ENCODE data around the gene RPA4. TPM values are rescaled to one million over a fixed set of nuclear protein-coding genes. Genes with fewer than 3 reads are reported as not detected.
"Not testable (repeated sequence)": the region's sequence is repeated elsewhere in the genome, so short reads cannot be mapped to it uniquely, and the experiment has no call there.

The RPA4 gene
- 3.8 TPM for total RNA-seq

DNA sequence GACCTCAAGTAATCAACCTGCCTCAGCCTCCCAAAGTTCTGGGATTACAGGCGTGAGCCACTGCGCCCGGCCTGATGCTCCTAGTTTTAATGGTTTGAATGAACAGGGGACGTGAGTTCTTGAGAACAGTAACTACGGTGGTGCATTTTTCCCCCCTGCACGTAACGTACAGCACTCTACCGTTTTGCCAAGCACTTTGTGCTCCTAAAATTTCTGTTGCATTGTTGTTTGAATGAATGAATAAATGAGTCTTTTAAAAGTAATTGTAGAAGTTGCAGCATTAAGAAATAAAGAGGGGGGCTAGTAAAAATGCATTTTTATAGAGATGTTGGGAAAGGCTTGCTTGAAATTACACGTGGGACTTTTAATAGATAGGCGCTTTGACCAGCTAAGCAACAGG lies at the start of gene RPA4:
Gene RPA4 (plus strand): TSS at position 301 of the 400 bp plus-strand sequence. CDS start 403 bp downstream, outside the sequence.
- DNase-seq, result no peak

DNA sequence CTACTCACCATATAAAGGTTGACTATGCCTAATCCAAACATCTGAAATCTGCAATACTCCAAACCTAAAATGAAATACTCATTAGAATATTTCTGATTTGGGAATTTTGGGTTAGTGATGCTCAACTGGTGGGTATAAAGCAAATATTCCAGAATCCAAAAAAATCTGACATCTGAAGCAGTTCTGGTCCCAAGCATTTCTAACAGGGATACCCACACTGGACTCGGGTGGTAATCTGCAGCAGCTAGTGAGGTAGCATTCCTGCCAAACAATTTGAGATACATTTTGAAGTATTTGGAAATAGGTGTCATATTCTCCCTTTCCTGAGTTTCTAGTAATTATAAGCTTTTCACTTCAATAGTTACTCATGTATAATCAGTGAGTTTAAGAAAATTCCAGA lies 49.6 kb upstream of the RPA4 start:
- no peak for DNase-seq

DNA sequence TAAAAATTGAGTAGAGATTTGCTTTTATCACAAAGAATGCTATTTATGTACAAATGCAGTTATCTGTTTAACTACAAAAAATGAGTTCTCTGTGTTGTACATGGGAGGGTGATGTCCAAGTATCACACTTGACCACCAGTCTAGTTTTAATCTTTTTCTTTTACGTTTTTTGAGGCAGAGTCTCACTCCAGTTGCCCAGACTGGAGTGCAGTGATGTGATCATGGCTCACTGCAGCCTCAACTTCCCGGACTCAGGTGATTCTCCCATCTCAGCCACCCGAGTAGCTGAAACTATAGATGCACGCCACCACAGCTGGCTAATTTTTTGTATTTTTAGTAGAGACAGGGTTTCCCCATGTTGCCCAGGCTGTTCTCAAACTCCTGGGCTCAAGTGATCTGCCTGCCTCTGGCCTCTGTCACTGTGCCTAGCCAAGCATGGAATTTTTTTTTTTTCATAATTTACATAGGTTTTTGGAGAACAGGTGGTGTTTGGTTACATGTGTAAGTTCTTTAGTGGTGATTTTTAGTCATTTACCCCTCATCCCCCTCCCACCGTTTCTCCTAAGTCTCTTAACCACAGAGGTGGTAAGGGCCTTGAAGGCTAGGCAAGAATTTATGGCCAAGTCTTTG lies 47.9 kb upstream of the RPA4 start:
- DNase-seq, result no peak

DNA sequence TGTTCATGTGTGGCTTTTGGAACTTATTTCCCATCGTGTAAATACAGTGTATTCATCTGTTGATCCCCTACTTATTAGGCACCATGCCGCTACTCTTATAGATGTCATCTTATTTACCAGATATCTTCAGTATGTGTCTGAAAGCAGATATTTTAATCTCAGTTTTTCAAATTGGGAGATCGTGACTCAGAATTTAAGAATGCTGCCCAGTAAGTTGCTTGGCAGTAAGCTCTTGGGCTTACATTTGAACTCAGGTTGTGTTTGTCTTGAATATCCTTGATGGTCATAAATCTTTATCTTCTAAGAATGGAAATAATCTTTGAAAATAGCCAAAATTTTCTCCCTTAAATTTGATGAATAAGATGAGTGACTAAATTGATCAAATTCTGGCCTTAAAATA lies 45.9 kb upstream of the RPA4 start:
- no peak for DNase-seq

GRCh38 chrX:96838537-96838936 lies 45.2 kb upstream of the RPA4 start:
- DNase-seq, result no peak

DNA sequence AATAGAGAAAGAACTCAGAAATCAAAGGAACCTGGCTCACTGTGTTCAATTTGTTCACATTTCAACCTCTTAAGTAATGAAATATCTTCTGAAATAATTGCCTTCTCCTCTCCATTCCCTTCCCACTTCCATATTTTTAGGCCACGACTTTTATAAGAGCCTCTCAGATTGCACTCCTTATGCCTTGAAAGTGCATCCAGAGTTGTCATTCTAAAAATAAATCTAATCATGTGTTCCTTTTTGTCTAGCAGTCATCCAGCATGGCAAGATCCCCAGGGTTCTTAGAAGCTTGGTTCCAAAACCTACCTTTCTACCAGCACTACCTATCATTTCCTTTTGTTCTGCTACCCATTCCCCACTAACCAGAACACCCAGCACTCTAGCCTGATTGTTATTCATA lies 42.4 kb upstream of the RPA4 start:
- no peak for DNase-seq

- not testable (repeated sequence) for DNase-seq
These were observed 41.8 kb upstream of the RPA4 start for GRCh38 chrX:96841866-96842265.

- no peak for DNase-seq
These were observed 40.1 kb upstream of the RPA4 start for GRCh38 chrX:96843566-96843965.

DNA sequence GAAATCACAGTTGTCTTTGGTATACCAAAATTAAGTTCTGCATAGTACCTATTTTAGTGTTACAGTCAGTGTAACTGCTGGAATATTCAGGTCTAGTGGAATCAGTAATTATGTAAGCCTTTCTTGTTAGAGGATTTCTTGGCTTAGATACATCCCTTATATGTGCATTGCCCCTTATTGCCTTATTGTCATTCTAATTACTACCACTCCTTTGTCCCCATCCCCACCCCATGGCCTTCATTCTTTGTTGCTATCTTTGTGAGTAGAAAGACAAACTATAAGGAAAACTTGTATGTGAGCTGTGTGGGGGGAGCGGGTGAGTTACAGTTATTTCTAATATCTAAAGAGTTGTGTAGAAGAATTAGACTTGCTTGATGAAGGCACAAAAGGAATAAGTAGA lies 36.9 kb upstream of the RPA4 start:
- DNase-seq, result no peak

DNA sequence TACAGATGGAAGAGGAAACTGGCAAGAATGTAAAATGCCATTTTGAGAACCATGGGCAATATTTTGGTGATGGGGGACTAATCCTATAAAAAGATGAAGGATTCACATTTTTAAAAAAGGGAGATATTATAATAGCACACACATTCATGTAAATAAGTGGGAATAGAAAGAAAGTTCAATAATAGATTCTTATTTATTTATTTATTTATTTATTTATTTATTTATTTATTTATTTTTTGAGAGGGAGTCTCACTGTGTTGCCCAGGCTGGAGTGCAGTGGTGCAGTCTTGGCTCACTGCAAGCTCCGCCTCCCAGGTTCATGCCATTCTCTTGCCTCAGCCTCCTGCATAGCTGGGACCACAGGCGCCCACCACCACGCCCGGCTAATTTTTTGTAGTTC lies 24.3 kb upstream of the RPA4 start:
- not testable (repeated sequence) for DNase-seq

- no peak for DNase-seq
These were observed 22.5 kb upstream of the RPA4 start for GRCh38 chrX:96861218-96861617.

DNA sequence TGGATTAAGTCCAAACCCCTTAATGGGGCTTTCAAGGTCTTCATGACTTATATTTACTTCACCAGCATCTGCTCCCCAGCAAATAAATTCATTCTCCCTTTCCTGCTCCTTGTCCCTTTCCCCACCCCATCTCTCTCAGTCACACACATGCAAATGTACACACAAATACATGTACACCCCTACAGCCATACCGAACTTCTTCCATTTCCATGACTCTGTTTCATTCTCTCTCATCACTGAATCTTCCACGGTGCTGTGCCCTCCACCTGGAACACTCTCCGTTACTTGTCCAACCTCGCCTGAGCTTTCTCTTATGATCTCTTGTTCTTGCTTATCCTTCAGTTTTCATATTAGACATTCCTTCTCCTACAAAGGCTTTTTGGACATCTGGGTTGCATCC lies 22.0 kb upstream of the RPA4 start:
- DNase-seq, result no peak

- no peak for DNase-seq
These were observed 319 bp downstream of the RPA4 start for GRCh38 chrX:96884027-96884426.

- no peak for DNase-seq
These were observed 6.0 kb downstream of the RPA4 start for GRCh38 chrX:96889726-96890125.

DNA sequence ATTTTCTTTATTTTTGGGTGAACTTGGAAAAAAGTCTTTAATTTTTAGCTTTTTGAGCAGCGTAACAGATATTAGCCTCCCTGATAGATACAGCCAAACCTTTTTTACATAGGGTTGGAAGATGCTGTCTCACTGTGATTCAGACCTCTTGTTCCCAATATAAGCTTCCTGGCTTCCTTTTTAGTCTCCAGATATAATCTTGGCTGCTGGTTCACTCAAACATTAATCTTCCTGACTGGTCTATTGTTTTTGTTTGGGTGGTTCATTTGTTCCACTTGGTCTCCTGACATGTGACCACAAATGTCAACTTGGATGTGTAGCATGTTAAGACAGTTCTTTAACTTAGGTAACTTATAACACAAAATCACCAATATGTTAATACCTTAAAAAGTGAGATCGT lies 23.0 kb downstream of the RPA4 start:
- DNase-seq, result no peak

DNA sequence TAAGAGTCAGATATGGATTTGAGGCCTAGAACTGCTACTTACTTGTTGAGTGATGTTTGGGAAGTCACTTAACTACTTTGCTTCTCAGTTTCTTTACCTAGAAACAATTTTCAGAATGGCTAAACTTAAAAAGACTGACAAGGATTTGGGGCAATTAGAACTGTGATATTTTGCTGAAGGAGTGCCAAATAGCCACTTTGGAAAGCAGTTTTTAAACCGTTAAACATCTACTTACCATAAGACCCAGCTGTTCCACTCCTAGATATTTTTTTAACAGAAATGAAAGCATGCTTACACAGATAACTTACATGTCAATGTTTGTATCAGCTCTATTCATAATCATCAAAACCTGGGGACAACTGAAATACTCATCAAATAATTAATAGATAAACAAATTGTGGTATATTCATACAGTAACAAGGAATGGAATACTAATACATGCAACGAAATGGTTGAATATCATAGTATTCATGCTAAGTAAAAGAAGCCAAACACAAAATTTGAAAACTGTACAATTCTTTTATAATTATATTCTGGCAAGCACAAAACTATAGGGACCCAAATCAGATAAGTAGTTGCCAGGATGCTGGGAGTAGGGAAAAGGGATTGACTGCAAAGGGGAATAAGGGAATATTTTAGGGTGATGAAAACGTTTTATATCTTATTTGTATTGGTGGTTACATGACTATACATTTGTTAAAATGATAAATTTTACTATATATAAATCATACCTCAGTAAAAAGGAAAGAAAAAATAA lies 24.0 kb downstream of the RPA4 start:
- no peak for DNase-seq

GRCh38 chrX:96909291-96909690 lies 25.6 kb downstream of the RPA4 start:
- DNase-seq, result no peak

DNA sequence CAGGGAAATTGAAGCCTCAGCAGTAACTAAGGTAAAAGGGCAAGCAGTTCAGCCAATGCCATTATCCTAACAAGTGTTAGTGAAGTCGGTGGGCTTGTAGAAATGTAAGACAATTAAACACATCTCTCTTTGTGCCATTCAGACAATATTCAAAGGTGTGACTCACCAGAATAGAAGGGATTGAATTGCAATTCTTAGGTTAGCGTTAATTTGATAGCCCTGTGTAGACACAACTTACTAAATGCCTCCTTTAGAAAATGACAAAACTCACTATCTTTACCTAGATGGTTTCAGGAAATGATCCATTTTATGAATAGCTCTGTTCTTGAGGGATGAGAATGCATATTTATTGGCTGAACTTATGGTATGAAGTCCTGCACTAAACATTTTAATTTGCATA lies 35.2 kb downstream of the RPA4 start:
- DNase-seq, result no peak

DNA sequence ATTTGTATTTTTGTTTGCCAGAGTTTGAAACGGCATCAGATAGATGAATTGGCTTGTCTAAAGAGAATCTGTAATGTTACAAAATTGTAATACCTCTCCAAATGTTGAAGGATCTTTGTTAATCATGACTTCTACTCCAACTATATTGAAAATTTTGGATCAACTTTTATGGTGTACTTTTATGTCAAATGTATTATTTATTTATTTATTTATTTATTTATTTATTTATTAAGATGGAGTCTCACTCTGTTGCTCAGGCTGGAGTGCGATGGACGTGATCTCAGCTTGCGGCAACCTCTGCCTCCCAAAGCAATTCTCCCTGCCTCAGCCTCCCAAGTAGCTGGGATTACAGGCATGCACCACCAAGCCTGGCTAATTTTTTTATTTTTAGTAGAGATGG lies 36.0 kb downstream of the RPA4 start:
- DNase-seq, result no peak

- DNase-seq, result no peak
These were observed 40.9 kb downstream of the RPA4 start for GRCh38 chrX:96924581-96924980.

GRCh38 chrX:96929036-96929435 lies 45.3 kb downstream of the RPA4 start:
- no peak for DNase-seq

Measured in skin of body (tissue), 2 donors.